Calu3 (cell line): ENCODE data around the gene SLC2A6. TPM values are rescaled to one million over a fixed set of nuclear protein-coding genes. Genes with fewer than 3 reads are reported as not detected.

Experiments used
- BruUV-seq: library from RNA; stranded (reverse); fragments of 400-500 nt; replicated peaks from 2 replicates; lab custom pipeline; 2021; lab: Mats Ljungman, UMichigan
- CTCF ChIA-PET: fragments of 300-600 bp; sonication (Branson Sonifier 250); formaldehyde crosslinking; loops from one replicate; lab custom pipeline; 2022; ENCODE audit warnings: antibody characterized with exemption; lab: Charles Lee
- DNase-seq: peaks from one replicate; pipeline ENCODE4 v3.0.0; 2022
- H3K27ac Mint-ChIP-seq: one replicate; pipeline ENCODE4 v1.8.0; 2022; ENCODE audit warnings: mixed read lengths; ENCODE audit not compliant: unreplicated experiment
- H3K27me3 Mint-ChIP-seq: one replicate; pipeline ENCODE4 v1.8.0; 2022; ENCODE audit warnings: mixed read lengths; ENCODE audit not compliant: unreplicated experiment
- H3K36me3 Mint-ChIP-seq: one replicate; pipeline ENCODE4 v1.8.0; 2022; ENCODE audit warnings: mild to moderate bottlenecking, moderate library complexity, mixed read lengths; ENCODE audit not compliant: insufficient read depth, unreplicated experiment
- H3K4me1 Mint-ChIP-seq: one replicate; pipeline ENCODE4 v1.8.0; 2022; ENCODE audit warnings: mild to moderate bottlenecking, low read depth, mixed read lengths; ENCODE audit not compliant: unreplicated experiment
- H3K4me3 Mint-ChIP-seq: one replicate; pipeline ENCODE4 v1.8.0; 2022; ENCODE audit warnings: mild to moderate bottlenecking, low read depth, moderate library complexity, mixed read lengths; ENCODE audit not compliant: unreplicated experiment
- H3K9me3 Mint-ChIP-seq: one replicate; pipeline ENCODE4 v1.8.0; 2022; ENCODE audit warnings: low read depth, mixed read lengths; ENCODE audit not compliant: unreplicated experiment
- intact Hi-C: fragments of 100-400 bp; cut with micrococcal nuclease; formaldehyde crosslinking; loops from one replicate; pipeline ENCODE4 v1.10.0; 2022; ENCODE audit not compliant: unreplicated experiment
- total RNA-seq: library from RNA; stranded (reverse); gene quantifications from 2 replicates; pipeline ENCODE4 v1.2.3, GENCODE V29; 2022
- TF ChIP-seq, protein P1 (sequence below): fragments of 200-600 bp; IDR thresholded peaks from one replicate; pipeline ENCODE4 v1.8.0; 2022; ENCODE audit warnings: antibody characterized with exemption; ENCODE audit not compliant: unreplicated experiment

SLC2A6 gene
- total RNA-seq, 1 experiment from 2014 or later, result 11.6 TPM

DNA sequence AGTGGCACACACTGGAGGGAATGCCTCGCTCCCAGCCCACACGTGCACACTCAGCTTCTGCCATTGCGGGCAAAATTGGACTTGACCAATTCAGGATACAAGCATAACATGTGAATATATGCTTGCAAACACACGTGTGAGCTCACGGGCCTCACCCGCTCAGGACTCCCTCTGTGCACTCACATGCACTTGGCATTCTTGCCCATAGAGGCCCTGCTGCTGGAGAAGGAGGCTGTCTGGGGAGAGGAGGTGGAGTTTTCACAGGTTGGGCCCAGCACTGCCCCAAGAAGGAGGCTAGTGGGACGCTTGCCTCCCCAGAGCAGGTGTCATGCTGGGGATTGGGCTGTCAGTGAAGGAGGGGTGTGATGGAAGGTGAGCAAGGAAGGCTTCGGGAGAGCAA is 44.2 kb upstream of the SLC2A6 start:
- CTCF ChIA-PET, result interaction anchor here (0.6 kb wide), 1 partner anchor 121 kb away, joined by 3 read pairs; no protein-coding TSS in a partner anchor
- TF ChIP-seq, protein P1, sequence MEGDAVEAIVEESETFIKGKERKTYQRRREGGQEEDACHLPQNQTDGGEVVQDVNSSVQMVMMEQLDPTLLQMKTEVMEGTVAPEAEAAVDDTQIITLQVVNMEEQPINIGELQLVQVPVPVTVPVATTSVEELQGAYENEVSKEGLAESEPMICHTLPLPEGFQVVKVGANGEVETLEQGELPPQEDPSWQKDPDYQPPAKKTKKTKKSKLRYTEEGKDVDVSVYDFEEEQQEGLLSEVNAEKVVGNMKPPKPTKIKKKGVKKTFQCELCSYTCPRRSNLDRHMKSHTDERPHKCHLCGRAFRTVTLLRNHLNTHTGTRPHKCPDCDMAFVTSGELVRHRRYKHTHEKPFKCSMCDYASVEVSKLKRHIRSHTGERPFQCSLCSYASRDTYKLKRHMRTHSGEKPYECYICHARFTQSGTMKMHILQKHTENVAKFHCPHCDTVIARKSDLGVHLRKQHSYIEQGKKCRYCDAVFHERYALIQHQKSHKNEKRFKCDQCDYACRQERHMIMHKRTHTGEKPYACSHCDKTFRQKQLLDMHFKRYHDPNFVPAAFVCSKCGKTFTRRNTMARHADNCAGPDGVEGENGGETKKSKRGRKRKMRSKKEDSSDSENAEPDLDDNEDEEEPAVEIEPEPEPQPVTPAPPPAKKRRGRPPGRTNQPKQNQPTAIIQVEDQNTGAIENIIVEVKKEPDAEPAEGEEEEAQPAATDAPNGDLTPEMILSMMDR, result no peak
- no peaks in the 10 kb centered on the region for H3K36me3 Mint-ChIP-seq
- H3K4me1 Mint-ChIP-seq, result peaks cover 10% of the 10 kb centered on the region
- H3K27ac Mint-ChIP-seq, result no peak overlapping the region
- no peak for DNase-seq
- H3K4me3 Mint-ChIP-seq, result no peak overlapping the region
- no TSS peak for BruUV-seq
- intact Hi-C loops, result no loop called here
- H3K9me3 Mint-ChIP-seq, result no peaks in the 10 kb centered on the region
- H3K27me3 Mint-ChIP-seq, result peaks cover 46% of the 10 kb centered on the region

DNA sequence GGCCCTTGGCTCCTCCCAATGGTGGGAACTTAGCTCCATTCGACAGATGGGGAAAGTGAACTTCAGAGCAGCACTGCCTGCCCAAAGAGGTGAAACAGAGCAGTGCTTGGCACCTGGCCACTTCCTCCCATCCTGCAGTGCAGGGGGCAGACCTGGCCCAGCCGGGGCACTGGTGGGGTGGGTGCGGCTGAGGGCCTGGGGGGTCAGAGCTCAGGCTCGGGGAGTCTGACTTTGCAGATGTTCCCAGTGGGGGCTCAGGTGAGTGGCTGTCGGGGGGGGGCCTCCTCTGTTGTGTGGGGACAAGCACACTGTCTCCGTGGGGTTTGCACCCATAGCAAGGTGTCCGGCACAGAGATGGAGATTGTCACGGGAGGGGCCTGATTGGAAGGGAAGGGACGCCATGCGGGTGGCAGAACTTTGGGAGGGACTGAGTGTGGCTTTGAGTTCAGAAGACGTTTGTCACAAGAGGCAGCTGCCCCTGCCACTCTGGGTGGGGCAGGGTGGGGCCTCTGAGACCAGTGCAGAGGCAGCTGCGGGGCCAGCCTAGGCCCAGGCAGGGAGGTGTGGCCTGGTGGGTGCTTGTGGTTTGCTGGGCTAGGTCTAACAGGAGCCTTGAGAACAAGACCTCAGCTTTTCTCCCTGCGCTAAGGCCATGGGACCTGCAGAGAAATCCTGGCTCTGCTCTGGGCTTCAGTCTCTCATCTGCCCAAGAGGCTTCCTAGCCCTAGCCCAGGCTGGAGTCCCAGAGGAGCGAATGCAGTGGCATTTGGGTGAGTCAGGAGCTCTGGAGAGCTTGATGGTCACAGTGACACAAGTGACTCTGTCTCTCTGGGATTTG is 43.4 kb upstream of the SLC2A6 start:
- Mint-ChIP-seq H3K4me1 (peaks cover 10% of the 10 kb centered on the region), H3K27me3 (peaks cover 37% of the 10 kb centered on the region), H3K36me3 (no peaks in the 10 kb centered on the region), H3K9me3 (no peaks in the 10 kb centered on the region), H3K4me3 (no peak overlapping the region), H3K27ac (no peak overlapping the region)
- intact Hi-C loops, result no loop called here
- BruUV-seq, result no TSS peak
- TF ChIP-seq, protein P1, result no peak
- CTCF ChIA-PET, result interaction anchor here (0.6 kb wide), 3 partner anchors 36 to 636 kb away, joined by 3 to 4 read pairs (median 4); no protein-coding TSS in a partner anchor
- no peak for DNase-seq

DNA sequence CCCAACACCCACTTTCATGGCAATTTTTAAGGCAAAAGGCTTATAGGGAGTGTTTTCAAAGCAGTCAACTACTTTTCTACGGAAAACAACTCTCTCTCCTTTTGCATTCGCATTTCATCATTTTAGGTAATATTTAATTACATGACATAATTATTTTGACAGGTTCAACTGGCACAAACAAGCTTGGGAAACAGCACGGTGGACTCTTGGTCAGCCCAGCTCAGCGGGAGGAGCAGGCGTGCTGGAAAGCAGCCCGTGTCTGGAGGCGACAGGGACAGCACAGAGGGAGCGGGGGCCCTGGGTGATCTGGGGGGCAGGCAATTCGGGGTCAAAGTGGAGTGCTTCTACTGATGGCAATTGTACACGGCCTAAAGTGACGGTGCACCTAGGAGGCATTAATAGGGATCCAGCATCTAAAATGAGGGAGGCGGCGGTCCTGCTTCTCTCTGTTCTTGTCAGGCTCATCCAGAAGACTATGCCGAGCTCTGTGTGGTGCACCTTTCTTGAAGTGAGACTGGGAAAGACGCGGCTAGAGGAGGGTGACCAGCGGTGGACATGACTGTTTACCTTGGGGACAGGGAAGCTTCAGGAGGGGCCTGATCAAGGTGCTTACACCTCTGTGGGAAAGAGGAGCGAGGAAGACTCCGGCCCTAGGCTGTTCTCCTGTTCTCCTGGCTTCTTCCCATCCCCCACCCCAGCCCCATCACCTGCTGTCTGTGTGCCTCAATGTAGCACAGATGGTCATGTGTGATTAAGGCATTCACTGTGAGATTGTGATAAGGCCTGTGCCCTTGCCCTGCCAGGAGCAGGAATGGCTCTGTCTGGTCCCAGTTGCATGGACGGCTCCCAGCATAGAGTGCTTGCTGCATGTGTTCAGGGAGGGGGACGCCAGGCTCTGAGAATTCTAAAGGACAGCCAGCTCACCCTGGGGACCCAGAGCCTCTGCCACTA is 42.5 kb upstream of the SLC2A6 start:
- DNase-seq, result no peak
- Mint-ChIP-seq H3K4me3 (no peak overlapping the region), H3K4me1 (peaks cover 10% of the 10 kb centered on the region), H3K36me3 (no peaks in the 10 kb centered on the region), H3K27ac (peak overlapping the region; percentile 50), H3K27me3 (peaks cover 29% of the 10 kb centered on the region), H3K9me3 (no peaks in the 10 kb centered on the region)
- TF ChIP-seq, protein P1, result no peak
- CTCF ChIA-PET, result interaction anchor here (0.6 to 1.0 kb wide), 3 partner anchors 35 to 636 kb away, joined by 3 to 4 read pairs (median 4); no protein-coding TSS in a partner anchor
- intact Hi-C loops, result no loop called here
- BruUV-seq, result no TSS peak

GRCh38 chr9:133520121-133520835 is 41.4 kb upstream of the SLC2A6 start:
- BruUV-seq, result no TSS peak
- H3K27ac Mint-ChIP-seq, result no peak overlapping the region
- peaks cover 27% of the 10 kb centered on the region for H3K27me3 Mint-ChIP-seq
- H3K36me3 Mint-ChIP-seq, result no peaks in the 10 kb centered on the region
- intact Hi-C loops, result no loop called here
- no peak overlapping the region for H3K4me3 Mint-ChIP-seq
- peaks cover 10% of the 10 kb centered on the region for H3K4me1 Mint-ChIP-seq
- H3K9me3 Mint-ChIP-seq, result no peaks in the 10 kb centered on the region
- no peak for DNase-seq
- TF ChIP-seq, protein P1, result no peak
- CTCF ChIA-PET, result interaction anchor here (1.0 kb wide), 1 partner anchor 35 kb away, joined by 3 read pairs; no protein-coding TSS in a partner anchor
